WTC11 (cell line): Measurements from ENCODE around the gene CDPF1. TPM values are rescaled to one million over a fixed set of nuclear protein-coding genes. Genes with fewer than 3 reads are reported as not detected.

Source experiments
- CREM ChIP-seq: sonication (generic); formaldehyde crosslinking; IDR thresholded peaks from 2 replicates; pipeline ENCODE4 v1.8.1; 2022; ENCODE audit warnings: mild to moderate bottlenecking, missing genetic modification reagents, moderate library complexity
- ESRRA ChIP-seq: sonication (generic); formaldehyde crosslinking; IDR thresholded peaks from 2 replicates; pipeline ENCODE4 v1.8.1; 2022; ENCODE audit warnings: mild to moderate bottlenecking, missing genetic modification reagents, borderline replicate concordance
- GRHL2 ChIP-seq: fragments of 250-450 bp; sonication (Bioruptor Pico); IDR thresholded peaks from 2 replicates; pipeline ENCODE4 v1.8.0; 2022; ENCODE audit warnings: mild to moderate bottlenecking, moderate library complexity; ENCODE audit not compliant: insufficient replicate concordance, severe bottlenecking
- GTF2I ChIP-seq: fragments of 250-450 bp; sonication (Bioruptor Pico); conservative IDR thresholded peaks from 2 replicates; pipeline ENCODE4 v1.4.0; 2021; ENCODE audit warnings: mild to moderate bottlenecking
- IRF2 ChIP-seq: sonication (generic); formaldehyde crosslinking; IDR thresholded peaks from 2 replicates; pipeline ENCODE4 v1.8.0; 2022; ENCODE audit warnings: low read depth, missing genetic modification reagents, borderline replicate concordance
- NFATC4 ChIP-seq: fragments of 250-450 bp; sonication (Bioruptor Pico); IDR thresholded peaks from 2 replicates; pipeline ENCODE4 v1.9.0; 2021; ENCODE audit warnings: mild to moderate bottlenecking
- NFYB ChIP-seq: sonication (generic); formaldehyde crosslinking; conservative IDR thresholded peaks from 2 replicates; pipeline ENCODE4 v1.8.0; 2022; ENCODE audit warnings: low read depth, missing genetic modification reagents
- NR2C2 ChIP-seq: sonication (generic); formaldehyde crosslinking; IDR thresholded peaks from 2 replicates; pipeline ENCODE4 v1.8.0; 2022; ENCODE audit warnings: mild to moderate bottlenecking, missing genetic modification reagents
- OVOL2 ChIP-seq: fragments of 250-450 bp; sonication (Bioruptor Pico); IDR thresholded peaks from 2 replicates; pipeline ENCODE4 v1.9.0; 2021; ENCODE audit warnings: mild to moderate bottlenecking, borderline replicate concordance
- PRRX2 ChIP-seq: fragments of 250-450 bp; sonication (Bioruptor Pico); IDR thresholded peaks from 2 replicates; pipeline ENCODE4 v1.8.0; 2021; ENCODE audit warnings: mild to moderate bottlenecking
- TCF7 ChIP-seq: sonication (generic); formaldehyde crosslinking; IDR thresholded peaks from 2 replicates; pipeline ENCODE4 v1.8.0; 2022; ENCODE audit warnings: mild to moderate bottlenecking, low read depth, missing genetic modification reagents, moderate library complexity
- TEAD4 ChIP-seq: sonication (generic); formaldehyde crosslinking; IDR thresholded peaks from 2 replicates; pipeline ENCODE4 v1.8.0; 2022; ENCODE audit warnings: mild to moderate bottlenecking, missing genetic modification reagents
- ZNF138 ChIP-seq: sonication (generic); formaldehyde crosslinking; conservative IDR thresholded peaks from 2 replicates; pipeline ENCODE4 v1.8.1; 2022; ENCODE audit warnings: mild to moderate bottlenecking, moderate library complexity, missing genetic modification reagents
- ZNF416 ChIP-seq: fragments of 250-450 bp; sonication (Bioruptor Pico); IDR thresholded peaks from 2 replicates; pipeline ENCODE4 v1.9.0; 2021; ENCODE audit warnings: mild to moderate bottlenecking, inconsistent platforms
- total RNA-seq: library from RNA; stranded (reverse); gene quantifications from 3 replicates; pipeline ENCODE4 v1.2.3, GENCODE V29; 2021
- TF ChIP-seq, protein P1 (sequence below): fragments of 250-450 bp; sonication (Bioruptor Pico); IDR thresholded peaks from 2 replicates; pipeline ENCODE4 v2.1.2; 2022; ENCODE audit warnings: mild to moderate bottlenecking, moderate library complexity
- TF ChIP-seq, protein P2 (sequence below): sonication (generic); formaldehyde crosslinking; IDR thresholded peaks from 2 replicates; pipeline ENCODE4 v1.8.1; 2023; ENCODE audit warnings: mild to moderate bottlenecking, missing genetic modification reagents, moderate library complexity
- TF ChIP-seq, protein P3 (sequence below): sonication (generic); formaldehyde crosslinking; IDR thresholded peaks from 2 replicates; pipeline ENCODE4 v1.8.1; 2023; ENCODE audit warnings: mild to moderate bottlenecking, missing genetic modification reagents, borderline replicate concordance
- TF ChIP-seq, protein P4 (sequence below): fragments of 200-600 bp; IDR thresholded peaks from 2 replicates; pipeline ENCODE4 v1.8.0; 2022; ENCODE audit warnings: antibody characterized with exemption
- TF ChIP-seq, protein P5 (sequence below): sonication (generic); formaldehyde crosslinking; IDR thresholded peaks from 2 replicates; pipeline ENCODE4 v1.8.1; 2023; ENCODE audit warnings: mild to moderate bottlenecking, missing genetic modification reagents, moderate library complexity
- TF ChIP-seq, protein P6 (sequence below): sonication (generic); formaldehyde crosslinking; IDR thresholded peaks from 2 replicates; pipeline ENCODE4 v1.8.0; 2022; ENCODE audit warnings: mild to moderate bottlenecking, missing genetic modification reagents
- TF ChIP-seq, protein P7 (sequence below): sonication (generic); formaldehyde crosslinking; IDR thresholded peaks from 2 replicates; pipeline ENCODE4 v1.8.1; 2023; ENCODE audit warnings: mild to moderate bottlenecking, missing genetic modification reagents
- TF ChIP-seq, protein P8 (sequence below): sonication (generic); formaldehyde crosslinking; IDR thresholded peaks from 2 replicates; pipeline ENCODE4 v1.8.0; 2022; ENCODE audit warnings: mild to moderate bottlenecking, missing genetic modification reagents
- TF ChIP-seq, protein P9 (sequence below): sonication (generic); formaldehyde crosslinking; IDR thresholded peaks from 2 replicates; pipeline ENCODE4 v1.8.1; 2023; ENCODE audit warnings: mild to moderate bottlenecking, moderate library complexity, missing genetic modification reagents

Gene CDPF1
- total RNA-seq, 1 experiment from 2014 or later = 11.5 TPM

DNA sequence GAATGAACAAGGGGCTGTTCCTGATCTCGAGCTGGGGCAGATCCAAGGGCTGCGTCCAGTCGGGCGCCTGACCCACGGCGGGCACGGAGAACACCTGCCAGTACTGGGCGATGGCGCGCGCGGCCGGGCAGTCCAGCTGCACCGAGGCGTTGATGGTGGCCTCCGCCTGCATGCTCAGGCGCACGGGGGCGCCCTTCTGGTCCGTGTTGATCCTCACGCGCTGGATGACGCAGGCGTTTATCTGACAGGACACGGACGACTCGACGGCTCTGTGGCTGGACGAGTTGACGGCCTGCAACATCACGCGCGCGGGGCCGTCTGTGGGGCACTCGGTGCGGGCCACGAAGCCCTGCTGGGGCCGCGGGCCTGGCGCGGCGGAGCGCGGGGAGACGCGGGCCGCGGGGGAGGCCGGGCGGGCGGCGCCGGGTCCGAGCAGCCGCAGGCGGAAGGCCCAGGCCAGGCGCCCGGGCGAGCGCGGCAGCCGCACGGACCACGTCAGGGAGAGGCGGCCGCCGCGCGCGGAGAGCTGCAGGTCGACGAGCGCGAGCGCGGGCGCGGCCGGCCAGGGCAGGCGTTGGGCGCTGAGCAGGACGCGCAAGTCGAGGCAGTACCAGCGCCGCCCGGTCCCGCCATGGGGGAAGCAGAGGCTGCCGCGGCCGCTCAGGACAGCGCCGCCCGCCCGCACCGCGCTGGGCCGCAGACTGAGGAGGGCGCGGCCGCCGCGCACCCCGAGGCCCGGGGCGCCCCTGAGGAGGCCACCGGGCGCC, 12.5 kb upstream of the CDPF1 start (continued):
- TF ChIP-seq TCF7 (CRISPR knock-in tag) = peak; percentile 38; the same call in 1 of the 2 replicates
- TF ChIP-seq, protein P1, sequence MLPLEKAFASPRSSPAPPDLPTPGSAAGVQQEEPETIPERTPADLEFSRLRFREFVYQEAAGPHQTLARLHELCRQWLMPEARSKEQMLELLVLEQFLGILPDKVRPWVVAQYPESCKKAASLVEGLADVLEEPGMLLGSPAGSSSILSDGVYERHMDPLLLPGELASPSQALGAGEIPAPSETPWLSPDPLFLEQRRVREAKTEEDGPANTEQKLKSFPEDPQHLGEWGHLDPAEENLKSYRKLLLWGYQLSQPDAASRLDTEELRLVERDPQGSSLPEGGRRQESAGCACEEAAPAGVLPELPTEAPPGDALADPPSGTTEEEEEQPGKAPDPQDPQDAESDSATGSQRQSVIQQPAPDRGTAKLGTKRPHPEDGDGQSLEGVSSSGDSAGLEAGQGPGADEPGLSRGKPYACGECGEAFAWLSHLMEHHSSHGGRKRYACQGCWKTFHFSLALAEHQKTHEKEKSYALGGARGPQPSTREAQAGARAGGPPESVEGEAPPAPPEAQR (CRISPR knock-in tag) = 0 out of 2 replicates have a peak, but pooled peaks have one; percentile 26
- TF ChIP-seq, protein P2, sequence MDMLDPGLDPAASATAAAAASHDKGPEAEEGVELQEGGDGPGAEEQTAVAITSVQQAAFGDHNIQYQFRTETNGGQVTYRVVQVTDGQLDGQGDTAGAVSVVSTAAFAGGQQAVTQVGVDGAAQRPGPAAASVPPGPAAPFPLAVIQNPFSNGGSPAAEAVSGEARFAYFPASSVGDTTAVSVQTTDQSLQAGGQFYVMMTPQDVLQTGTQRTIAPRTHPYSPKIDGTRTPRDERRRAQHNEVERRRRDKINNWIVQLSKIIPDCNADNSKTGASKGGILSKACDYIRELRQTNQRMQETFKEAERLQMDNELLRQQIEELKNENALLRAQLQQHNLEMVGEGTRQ (CRISPR knock-in tag) = no peak
- TF ChIP-seq, protein P3, sequence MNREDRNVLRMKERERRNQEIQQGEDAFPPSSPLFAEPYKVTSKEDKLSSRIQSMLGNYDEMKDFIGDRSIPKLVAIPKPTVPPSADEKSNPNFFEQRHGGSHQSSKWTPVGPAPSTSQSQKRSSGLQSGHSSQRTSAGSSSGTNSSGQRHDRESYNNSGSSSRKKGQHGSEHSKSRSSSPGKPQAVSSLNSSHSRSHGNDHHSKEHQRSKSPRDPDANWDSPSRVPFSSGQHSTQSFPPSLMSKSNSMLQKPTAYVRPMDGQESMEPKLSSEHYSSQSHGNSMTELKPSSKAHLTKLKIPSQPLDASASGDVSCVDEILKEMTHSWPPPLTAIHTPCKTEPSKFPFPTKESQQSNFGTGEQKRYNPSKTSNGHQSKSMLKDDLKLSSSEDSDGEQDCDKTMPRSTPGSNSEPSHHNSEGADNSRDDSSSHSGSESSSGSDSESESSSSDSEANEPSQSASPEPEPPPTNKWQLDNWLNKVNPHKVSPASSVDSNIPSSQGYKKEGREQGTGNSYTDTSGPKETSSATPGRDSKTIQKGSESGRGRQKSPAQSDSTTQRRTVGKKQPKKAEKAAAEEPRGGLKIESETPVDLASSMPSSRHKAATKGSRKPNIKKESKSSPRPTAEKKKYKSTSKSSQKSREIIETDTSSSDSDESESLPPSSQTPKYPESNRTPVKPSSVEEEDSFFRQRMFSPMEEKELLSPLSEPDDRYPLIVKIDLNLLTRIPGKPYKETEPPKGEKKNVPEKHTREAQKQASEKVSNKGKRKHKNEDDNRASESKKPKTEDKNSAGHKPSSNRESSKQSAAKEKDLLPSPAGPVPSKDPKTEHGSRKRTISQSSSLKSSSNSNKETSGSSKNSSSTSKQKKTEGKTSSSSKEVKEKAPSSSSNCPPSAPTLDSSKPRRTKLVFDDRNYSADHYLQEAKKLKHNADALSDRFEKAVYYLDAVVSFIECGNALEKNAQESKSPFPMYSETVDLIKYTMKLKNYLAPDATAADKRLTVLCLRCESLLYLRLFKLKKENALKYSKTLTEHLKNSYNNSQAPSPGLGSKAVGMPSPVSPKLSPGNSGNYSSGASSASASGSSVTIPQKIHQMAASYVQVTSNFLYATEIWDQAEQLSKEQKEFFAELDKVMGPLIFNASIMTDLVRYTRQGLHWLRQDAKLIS (CRISPR knock-in tag) = peak; percentile 58; the same call in 1 of the 2 replicates
- TF ChIP-seq ZNF416 = no peak
- TF ChIP-seq, protein P4, sequence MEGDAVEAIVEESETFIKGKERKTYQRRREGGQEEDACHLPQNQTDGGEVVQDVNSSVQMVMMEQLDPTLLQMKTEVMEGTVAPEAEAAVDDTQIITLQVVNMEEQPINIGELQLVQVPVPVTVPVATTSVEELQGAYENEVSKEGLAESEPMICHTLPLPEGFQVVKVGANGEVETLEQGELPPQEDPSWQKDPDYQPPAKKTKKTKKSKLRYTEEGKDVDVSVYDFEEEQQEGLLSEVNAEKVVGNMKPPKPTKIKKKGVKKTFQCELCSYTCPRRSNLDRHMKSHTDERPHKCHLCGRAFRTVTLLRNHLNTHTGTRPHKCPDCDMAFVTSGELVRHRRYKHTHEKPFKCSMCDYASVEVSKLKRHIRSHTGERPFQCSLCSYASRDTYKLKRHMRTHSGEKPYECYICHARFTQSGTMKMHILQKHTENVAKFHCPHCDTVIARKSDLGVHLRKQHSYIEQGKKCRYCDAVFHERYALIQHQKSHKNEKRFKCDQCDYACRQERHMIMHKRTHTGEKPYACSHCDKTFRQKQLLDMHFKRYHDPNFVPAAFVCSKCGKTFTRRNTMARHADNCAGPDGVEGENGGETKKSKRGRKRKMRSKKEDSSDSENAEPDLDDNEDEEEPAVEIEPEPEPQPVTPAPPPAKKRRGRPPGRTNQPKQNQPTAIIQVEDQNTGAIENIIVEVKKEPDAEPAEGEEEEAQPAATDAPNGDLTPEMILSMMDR = peak; percentile 34; the same call in 1 of the 2 replicates
- TF ChIP-seq NFATC4 (CRISPR knock-in tag) = no peak
- TF ChIP-seq NR2C2 (CRISPR knock-in tag) = peak; percentile 77
- TF ChIP-seq, protein P5, sequence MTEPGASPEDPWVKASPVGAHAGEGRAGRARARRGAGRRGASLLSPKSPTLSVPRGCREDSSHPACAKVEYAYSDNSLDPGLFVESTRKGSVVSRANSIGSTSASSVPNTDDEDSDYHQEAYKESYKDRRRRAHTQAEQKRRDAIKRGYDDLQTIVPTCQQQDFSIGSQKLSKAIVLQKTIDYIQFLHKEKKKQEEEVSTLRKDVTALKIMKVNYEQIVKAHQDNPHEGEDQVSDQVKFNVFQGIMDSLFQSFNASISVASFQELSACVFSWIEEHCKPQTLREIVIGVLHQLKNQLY (CRISPR knock-in tag) = no peak; the same call in 1 of the 2 replicates
- TF ChIP-seq OVOL2 (CRISPR knock-in tag) = no peak
- TF ChIP-seq, protein P6, sequence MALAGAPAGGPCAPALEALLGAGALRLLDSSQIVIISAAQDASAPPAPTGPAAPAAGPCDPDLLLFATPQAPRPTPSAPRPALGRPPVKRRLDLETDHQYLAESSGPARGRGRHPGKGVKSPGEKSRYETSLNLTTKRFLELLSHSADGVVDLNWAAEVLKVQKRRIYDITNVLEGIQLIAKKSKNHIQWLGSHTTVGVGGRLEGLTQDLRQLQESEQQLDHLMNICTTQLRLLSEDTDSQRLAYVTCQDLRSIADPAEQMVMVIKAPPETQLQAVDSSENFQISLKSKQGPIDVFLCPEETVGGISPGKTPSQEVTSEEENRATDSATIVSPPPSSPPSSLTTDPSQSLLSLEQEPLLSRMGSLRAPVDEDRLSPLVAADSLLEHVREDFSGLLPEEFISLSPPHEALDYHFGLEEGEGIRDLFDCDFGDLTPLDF (CRISPR knock-in tag) = peak; percentile 97
- TF ChIP-seq PRRX2 (CRISPR knock-in tag) = no peak
- no peak for TF ChIP-seq CREM (CRISPR knock-in tag)
- TF ChIP-seq GRHL2 (CRISPR knock-in tag) = no peak
- peak; percentile 76 for TF ChIP-seq ZNF138
- TF ChIP-seq ESRRA (CRISPR knock-in tag) = peak; percentile 64; the same call in 1 of the 2 replicates
- TF ChIP-seq, protein P7, sequence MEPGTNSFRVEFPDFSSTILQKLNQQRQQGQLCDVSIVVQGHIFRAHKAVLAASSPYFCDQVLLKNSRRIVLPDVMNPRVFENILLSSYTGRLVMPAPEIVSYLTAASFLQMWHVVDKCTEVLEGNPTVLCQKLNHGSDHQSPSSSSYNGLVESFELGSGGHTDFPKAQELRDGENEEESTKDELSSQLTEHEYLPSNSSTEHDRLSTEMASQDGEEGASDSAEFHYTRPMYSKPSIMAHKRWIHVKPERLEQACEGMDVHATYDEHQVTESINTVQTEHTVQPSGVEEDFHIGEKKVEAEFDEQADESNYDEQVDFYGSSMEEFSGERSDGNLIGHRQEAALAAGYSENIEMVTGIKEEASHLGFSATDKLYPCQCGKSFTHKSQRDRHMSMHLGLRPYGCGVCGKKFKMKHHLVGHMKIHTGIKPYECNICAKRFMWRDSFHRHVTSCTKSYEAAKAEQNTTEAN (CRISPR knock-in tag) = peak; percentile 89
- no peak for TF ChIP-seq GTF2I (CRISPR knock-in tag)
- TF ChIP-seq, protein P8, sequence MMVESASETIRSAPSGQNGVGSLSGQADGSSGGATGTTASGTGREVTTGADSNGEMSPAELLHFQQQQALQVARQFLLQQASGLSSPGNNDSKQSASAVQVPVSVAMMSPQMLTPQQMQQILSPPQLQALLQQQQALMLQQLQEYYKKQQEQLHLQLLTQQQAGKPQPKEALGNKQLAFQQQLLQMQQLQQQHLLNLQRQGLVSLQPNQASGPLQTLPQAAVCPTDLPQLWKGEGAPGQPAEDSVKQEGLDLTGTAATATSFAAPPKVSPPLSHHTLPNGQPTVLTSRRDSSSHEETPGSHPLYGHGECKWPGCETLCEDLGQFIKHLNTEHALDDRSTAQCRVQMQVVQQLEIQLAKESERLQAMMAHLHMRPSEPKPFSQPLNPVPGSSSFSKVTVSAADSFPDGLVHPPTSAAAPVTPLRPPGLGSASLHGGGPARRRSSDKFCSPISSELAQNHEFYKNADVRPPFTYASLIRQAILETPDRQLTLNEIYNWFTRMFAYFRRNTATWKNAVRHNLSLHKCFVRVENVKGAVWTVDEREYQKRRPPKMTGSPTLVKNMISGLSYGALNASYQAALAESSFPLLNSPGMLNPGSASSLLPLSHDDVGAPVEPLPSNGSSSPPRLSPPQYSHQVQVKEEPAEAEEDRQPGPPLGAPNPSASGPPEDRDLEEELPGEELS = peak; percentile 96
- TF ChIP-seq, protein P9, sequence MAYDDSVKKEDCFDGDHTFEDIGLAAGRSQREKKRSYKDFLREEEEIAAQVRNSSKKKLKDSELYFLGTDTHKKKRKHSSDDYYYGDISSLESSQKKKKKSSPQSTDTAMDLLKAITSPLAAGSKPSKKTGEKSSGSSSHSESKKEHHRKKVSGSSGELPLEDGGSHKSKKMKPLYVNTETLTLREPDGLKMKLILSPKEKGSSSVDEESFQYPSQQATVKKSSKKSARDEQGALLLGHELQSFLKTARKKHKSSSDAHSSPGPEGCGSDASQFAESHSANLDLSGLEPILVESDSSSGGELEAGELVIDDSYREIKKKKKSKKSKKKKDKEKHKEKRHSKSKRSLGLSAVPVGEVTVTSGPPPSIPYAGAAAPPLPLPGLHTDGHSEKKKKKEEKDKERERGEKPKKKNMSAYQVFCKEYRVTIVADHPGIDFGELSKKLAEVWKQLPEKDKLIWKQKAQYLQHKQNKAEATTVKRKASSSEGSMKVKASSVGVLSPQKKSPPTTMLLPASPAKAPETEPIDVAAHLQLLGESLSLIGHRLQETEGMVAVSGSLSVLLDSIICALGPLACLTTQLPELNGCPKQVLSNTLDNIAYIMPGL = peak; percentile 92
- TF ChIP-seq TEAD4 (CRISPR knock-in tag) = peak; percentile 90; the same call in 1 of the 2 replicates
- peak; percentile 44; the same call in 1 of the 2 replicates for TF ChIP-seq NFYB (CRISPR knock-in tag)
- peak; percentile 60; the same call in 1 of the 2 replicates for TF ChIP-seq IRF2 (CRISPR knock-in tag)
